GM18861 (cell line): ENCODE results near the gene USH2A.

ENCODE experiments used
- ATAC-seq: cut with Tn5 transposase; IDR thresholded peaks from one replicate; pipeline ENCODE4 v1.9.1; 2021; ENCODE audit not compliant: unreplicated experiment

USH2A gene

DNA sequence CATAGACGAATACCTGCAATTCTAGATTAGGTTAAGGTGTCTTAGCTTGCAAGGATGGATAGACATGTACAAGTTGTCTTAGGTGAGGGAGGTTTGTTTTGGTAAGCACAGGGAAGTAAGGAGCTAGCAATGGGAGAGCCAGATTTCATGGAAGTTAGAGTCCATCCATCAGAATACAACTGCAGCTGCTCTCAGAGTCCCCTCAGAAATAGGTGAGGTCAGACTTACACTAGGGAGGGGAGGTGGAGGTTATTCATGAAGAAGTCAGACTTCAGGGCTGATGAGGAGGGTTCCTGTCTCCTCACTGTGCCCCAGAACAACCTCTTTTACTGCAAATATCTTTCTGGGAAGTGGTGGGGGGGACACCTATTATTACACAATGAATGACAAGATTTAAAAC, 770.9 kb downstream of the USH2A start:
- ATAC-seq: no peak

DNA sequence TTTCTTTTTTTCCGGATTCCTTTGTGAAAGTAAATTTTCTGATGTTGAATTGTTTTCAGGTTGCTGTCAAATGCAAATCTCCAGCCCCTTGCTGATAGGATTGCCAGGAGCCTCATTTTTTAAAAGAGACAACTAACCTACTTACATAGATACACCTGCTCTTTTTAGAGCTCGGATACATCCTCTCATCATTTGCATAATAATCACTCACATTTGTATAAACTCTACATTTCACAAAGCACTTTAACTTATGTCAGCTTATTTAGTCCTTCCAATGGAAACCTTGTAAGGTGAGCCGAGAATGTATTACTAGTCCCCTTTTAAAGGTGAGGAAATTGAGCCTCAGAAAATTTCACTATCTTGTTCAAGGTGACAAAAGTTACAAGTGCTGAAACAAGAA, 771.4 kb downstream of the USH2A start:
- no peak for ATAC-seq

GRCh38 chr1:215650446-215651149, 772.6 kb downstream of the USH2A start:
- no peak for ATAC-seq

GRCh38 chr1:215648957-215649356, 774.3 kb downstream of the USH2A start:
- no peak for ATAC-seq

DNA sequence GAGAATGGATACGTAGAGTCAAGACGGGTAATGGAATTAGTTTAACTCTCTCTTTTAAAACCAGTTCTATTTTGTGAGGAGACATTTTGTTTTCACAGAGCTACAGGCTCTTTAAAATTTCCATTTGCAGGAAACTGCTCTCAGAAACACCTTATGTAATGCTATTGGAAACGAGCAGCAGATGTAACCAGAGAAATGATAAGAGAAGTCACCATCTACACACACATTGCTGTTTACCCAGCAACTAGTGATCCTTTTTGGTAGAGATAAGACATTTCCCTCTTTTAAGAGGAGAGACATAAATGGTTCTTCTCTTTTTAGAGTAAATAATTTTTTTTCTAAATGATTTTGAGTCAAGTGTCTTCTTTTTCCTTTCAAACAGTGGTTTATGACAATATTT, 775.5 kb downstream of the USH2A start:
- ATAC-seq: no peak

GRCh38 chr1:215645861-215646260, 777.4 kb downstream of the USH2A start:
- ATAC-seq: no peak

GRCh38 chr1:215645182-215645581, 778.1 kb downstream of the USH2A start:
- no peak for ATAC-seq

DNA sequence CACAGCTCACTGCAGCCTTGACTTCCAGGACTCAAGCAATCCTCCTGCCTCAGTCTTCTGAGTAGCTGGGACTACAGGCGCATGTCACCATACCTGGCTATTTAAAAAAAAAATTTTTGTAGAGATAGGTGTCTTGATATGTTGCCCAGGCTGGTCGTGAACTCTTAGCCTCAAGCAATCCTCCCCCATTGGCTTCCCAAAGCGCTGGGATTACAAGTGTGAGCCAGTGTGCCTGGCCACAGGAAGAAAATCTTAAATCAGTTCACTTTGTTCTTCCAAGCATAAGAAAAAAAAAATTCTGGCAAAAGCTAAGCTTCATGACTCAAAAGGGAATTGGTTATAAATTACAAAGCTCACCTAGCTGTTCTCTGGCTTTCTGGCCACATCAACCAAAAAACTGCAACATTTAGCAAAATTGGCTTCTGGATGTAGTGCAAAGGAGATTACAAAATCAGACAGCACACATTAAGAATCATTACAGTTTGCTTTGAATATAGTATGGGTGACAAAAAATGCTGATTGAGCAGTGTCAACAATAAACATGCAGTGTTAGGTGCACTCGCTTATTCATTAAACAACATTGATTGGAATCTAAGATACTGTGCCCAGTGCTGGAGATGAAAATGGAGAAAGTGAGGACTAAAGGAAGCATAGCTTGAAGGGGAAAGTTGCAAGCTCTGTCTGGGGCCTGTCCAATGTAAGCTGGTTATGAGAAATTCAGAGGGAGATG, 779.5 kb downstream of the USH2A start:
- no peak for ATAC-seq

- no peak for ATAC-seq
Measured at GRCh38 chr1:215640429-215641148, 782.7 kb downstream of the USH2A start.

DNA sequence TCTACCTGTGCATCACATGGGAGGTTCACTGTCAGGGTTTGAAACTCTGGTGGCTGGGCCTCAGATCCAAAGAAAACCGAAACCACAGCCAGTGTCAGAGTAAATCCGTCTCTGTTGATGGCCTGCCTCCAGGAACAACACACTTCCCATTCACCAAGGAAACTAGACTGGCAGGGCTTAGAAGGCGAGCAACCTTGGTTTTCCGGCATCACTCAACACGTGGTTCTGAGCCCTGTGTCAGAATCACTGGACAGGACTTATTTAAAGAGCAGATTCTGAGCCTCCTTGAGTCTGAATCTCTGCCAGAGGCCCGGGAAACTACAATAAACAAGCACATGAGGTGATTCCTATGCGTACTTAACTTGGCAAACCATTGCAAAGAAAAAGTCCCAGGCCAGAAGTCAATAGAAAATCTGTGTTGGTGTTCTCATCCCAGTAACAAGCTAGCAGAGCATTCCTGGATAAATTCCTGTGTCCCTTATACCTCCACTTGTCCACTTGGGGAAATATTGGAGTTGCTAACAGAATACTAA, 786.1 kb downstream of the USH2A start:
- no peak for ATAC-seq

GRCh38 chr1:215636258-215636965, 786.8 kb downstream of the USH2A start:
- ATAC-seq: no peak

- no peak for ATAC-seq
Measured at GRCh38 chr1:215635827-215636226, 787.4 kb downstream of the USH2A start.

- no peak for ATAC-seq
Measured at GRCh38 chr1:215631489-215631888, 791.8 kb downstream of the USH2A start.

DNA sequence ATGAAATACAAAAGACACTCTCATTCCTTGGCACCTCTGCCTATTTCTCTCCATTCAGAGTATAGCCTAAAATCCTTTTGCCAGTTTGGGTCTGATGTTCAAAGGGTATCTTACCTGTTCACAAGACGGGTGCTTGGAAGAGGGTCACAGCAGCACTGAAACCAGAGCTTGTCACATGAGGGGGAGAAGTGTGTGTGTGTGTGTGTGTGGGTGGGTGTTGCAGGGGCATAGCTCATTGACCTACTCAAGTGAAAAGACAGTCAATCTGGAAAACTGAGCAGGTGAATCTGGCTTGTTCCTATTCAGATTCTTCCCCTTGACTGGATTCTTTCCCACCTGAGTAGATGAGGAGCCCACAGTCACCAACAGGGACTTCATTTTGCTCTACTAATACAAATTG, 792.2 kb downstream of the USH2A start:
- ATAC-seq: no peak

GRCh38 chr1:215625949-215626348, 797.3 kb downstream of the USH2A start:
- no peak for ATAC-seq

- ATAC-seq: no peak
Measured at GRCh38 chr1:215623162-215623561, 800.1 kb downstream of the USH2A start.

DNA sequence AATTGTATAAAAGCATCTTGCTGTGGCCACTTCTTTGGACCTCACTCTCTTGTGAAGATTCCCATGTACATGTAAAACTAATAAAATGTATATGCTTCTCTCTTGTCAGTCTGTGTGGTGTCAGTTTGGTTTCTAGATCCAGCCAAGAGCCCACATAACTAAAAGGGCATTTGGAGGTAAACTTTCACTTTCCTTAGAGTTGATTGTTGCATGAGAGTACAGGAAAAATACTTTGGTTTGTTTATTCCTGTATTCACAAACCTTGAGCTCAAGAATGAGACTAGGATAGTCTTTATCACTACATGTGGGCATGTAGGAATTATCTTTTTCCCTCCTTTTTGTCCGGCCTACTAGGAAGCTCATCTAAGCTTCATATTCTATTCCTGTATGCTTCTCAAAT, 805.3 kb downstream of the USH2A start:
- no peak for ATAC-seq

GRCh38 chr1:215612391-215612790, 810.9 kb downstream of the USH2A start:
- ATAC-seq: no peak

- ATAC-seq: no peak
Measured at GRCh38 chr1:215608646-215609045, 814.6 kb downstream of the USH2A start.

DNA sequence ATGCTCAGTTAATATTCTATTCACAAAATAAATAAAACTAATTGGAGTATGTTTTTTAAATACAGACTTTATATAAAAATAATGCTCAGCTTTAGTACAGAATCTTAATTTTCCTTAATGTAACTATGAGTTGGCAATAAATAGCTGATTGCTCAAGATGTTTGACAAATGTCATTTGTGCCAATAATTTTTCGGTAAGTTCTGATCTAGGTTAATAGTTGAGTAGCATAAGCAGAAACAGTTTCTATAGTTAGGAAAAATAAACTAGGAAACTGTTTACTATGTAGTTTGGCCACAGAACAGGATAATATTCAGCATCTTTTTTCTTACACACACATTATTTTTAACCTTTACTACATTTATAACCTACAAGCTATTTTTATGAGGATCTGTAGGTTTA, 815.8 kb downstream of the USH2A start:
- no peak for ATAC-seq

DNA sequence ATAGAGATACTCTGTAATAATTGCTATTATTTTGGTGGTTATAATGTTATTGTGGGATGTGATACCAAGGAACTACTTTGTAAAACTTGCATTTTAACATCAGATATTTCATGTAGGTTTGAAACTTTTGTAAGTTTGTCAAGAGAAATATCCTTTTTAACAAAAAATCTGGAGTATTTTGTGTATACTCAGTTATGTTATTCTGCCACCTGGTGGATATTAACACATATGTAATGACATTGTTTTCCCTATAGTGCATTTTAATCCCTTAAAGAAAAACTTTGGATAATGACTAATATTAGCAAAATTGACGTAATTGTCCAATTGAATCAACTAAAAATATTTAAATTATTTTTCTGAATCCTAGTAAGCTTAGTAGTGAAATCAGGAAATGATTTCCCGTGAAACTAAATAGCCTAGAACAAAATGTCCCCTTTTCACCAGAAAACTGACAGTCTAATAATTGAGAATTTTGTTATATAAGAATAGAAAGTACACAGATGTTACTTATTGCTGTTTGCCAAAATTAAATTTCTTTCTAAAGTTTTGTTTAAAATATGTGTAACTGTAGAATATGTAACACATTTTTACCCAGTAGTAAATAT, 816.6 kb downstream of the USH2A start:
- peak; percentile 53 for ATAC-seq
